Endothelial cell of umbilical vein (primary cell): ENCODE measurements around the gene HAGH. TPM values are rescaled to one million over a fixed set of nuclear protein-coding genes. Genes with fewer than 3 reads are reported as not detected.

ENCODE experiments used
- BruUV-seq: library from RNA; stranded (reverse); fragments of 400-500 nt; replicated peaks from 2 replicates; lab custom pipeline; 2021; lab: Mats Ljungman, UMichigan
- CTCF ChIA-PET: fragments of 300-600, 350-600 bp; sonication (Branson Sonifier 250); formaldehyde crosslinking; loops from one replicate; lab custom pipeline; 2021; ENCODE audit warnings: antibody characterized with exemption, inconsistent platforms; lab: Charles Lee
- POLR2A ChIA-PET: fragments of 300-600, 350-600 bp; sonication (Branson Sonifier 250); formaldehyde crosslinking; loops from one replicate; lab custom pipeline; 2021; ENCODE audit warnings: antibody characterized with exemption, inconsistent platforms; lab: Charles Lee
- DNase-seq: peaks from one replicate; pipeline ENCODE4 v3.0.0-alpha.2; 2011; ENCODE audit warnings: low read depth, low spot score
- FAIRE-seq: peaks from 2 replicates; lab custom pipeline; 2011; peaks lifted over from hg19 to GRCh38; lab: Jason Lieb, UNC
- H2AFZ ChIP-seq: 2 replicates; pipeline ENCODE4 v1.6.0; 2012; ENCODE audit warnings: low read depth, low read length, control low read depth, inconsistent platforms
- H3K27ac ChIP-seq: 2 replicates; pipeline ENCODE4 v1.5.1; 2011; ENCODE audit warnings: low read depth, mild to moderate bottlenecking, control low read depth, low read length, moderate library complexity; ENCODE audit not compliant: insufficient read depth
- H3K27me3 ChIP-seq, 2 experiments: 2 replicates each; pipeline versions ENCODE4 v1.6.0 to v1.6.1; 2011; ENCODE audit warnings: low read length in 2 of 2, mixed read lengths in 1 of 2; ENCODE audit not compliant: control insufficient read depth in 2 of 2, insufficient read depth in 2 of 2
- H3K36me3 ChIP-seq, 2 experiments: 2 replicates in 1 of 2; 3 replicates in 1 of 2; pipeline ENCODE4 v1.5.1; 2011; ENCODE audit warnings: low read length in 2 of 2, mild to moderate bottlenecking in 1 of 2, moderate library complexity in 1 of 2; ENCODE audit not compliant: control insufficient read depth in 2 of 2, insufficient read depth in 2 of 2; ENCODE audit errors: extremely low read depth in 1 of 2
- H3K4me1 ChIP-seq: 3 replicates; pipeline ENCODE4 v1.5.1; 2011; ENCODE audit warnings: mild to moderate bottlenecking, low read length; ENCODE audit not compliant: control insufficient read depth, insufficient read depth; ENCODE audit errors: extremely low read depth
- H3K4me2 ChIP-seq: 2 replicates; pipeline ENCODE4 v1.6.1; 2011; ENCODE audit warnings: low read length, control low read depth, mixed read lengths; ENCODE audit not compliant: insufficient read depth
- H3K4me3 ChIP-seq, 3 experiments: fragments of 200-600 bp in 1 of 3; sonication (generic), shearing (Covaris generic) in 1 of 3; replicated peaks in 1 of 3; 2 replicates each; pipeline ENCODE4 v1.5.1; 2011 to 2016; ENCODE audit warnings: control low read depth in 3 of 3, low read length in 3 of 3, mild to moderate bottlenecking in 2 of 3, inconsistent platforms in 1 of 3, low read depth in 1 of 3, moderate library complexity in 1 of 3; ENCODE audit not compliant: insufficient read depth in 1 of 3
- H3K79me2 ChIP-seq: 2 replicates; pipeline ENCODE4 v1.6.0; 2012; ENCODE audit warnings: low read length, inconsistent platforms; ENCODE audit not compliant: control insufficient read depth, insufficient read depth
- H3K9ac ChIP-seq: replicated peaks from 2 replicates; pipeline ENCODE3; 2011; ENCODE audit warnings: low read length, control low read depth; ENCODE audit not compliant: insufficient read depth; ENCODE audit errors: extremely low read depth
- H3K9me1 ChIP-seq: replicated peaks from 3 replicates; pipeline ENCODE4 v1.6.0; 2011; ENCODE audit warnings: mild to moderate bottlenecking, low read length; ENCODE audit not compliant: control insufficient read depth, insufficient read depth; ENCODE audit errors: extremely low read depth
- H3K9me3 ChIP-seq: replicated peaks from 2 replicates; pipeline ENCODE4 v1.5.1; 2012; ENCODE audit warnings: low read length, inconsistent platforms; ENCODE audit not compliant: control insufficient read depth, insufficient read depth
- H4K20me1 ChIP-seq: replicated peaks from 2 replicates; pipeline ENCODE3; 2011; ENCODE audit warnings: mild to moderate bottlenecking, low read length; ENCODE audit not compliant: control insufficient read depth, insufficient read depth; ENCODE audit errors: extremely low read depth
- CTCF ChIP-seq, 2 donors: IDR thresholded peaks; 1 replicate in 1 of 2; 2 replicates in 1 of 2; pipeline ENCODE4 v1.5.1; 2011; ENCODE audit warnings: low read length in 2 of 2, mild to moderate bottlenecking in 2 of 2, moderate library complexity in 2 of 2, control low read depth in 1 of 2, inconsistent platforms in 1 of 2, low read depth in 1 of 2; ENCODE audit not compliant: insufficient read depth in 1 of 2; ENCODE audit errors: extremely low read depth in 1 of 2
- EZH2 ChIP-seq: IDR thresholded peaks from 2 replicates; pipeline ENCODE4 v1.6.1; 2012; ENCODE audit warnings: borderline replicate concordance, low read depth, mild to moderate bottlenecking, moderate library complexity, low read length, inconsistent platforms; ENCODE audit not compliant: severe bottlenecking
- FOS ChIP-seq: IDR thresholded peaks from 2 replicates; pipeline ENCODE4 v1.6.1; 2011; ENCODE audit warnings: mild to moderate bottlenecking, low read length, moderate library complexity, borderline replicate concordance; ENCODE audit not compliant: insufficient read depth
- GATA2 ChIP-seq: IDR thresholded peaks from 2 replicates; pipeline ENCODE4 v1.7.0; 2011; ENCODE audit warnings: low read depth, mild to moderate bottlenecking, moderate library complexity, mixed read lengths, low read length; ENCODE audit not compliant: insufficient read length, insufficient read depth
- JUN ChIP-seq: IDR thresholded peaks from 2 replicates; pipeline ENCODE4 v1.6.1; 2011; ENCODE audit warnings: borderline replicate concordance, low read depth; ENCODE audit not compliant: insufficient read length, insufficient read depth
- MAX ChIP-seq: IDR thresholded peaks from 2 replicates; pipeline ENCODE4 v1.6.1; 2011; ENCODE audit not compliant: insufficient read depth, insufficient read length
- MYC ChIP-seq: IDR thresholded peaks from one replicate; pipeline ENCODE4 v1.6.1; 2011; ENCODE audit warnings: mild to moderate bottlenecking, low read depth, low read length
- POLR2A ChIP-seq: IDR thresholded peaks from 2 replicates; pipeline ENCODE4 v1.6.1; 2012; ENCODE audit warnings: low read depth, mild to moderate bottlenecking, control low read depth, low read length
- POLR2AphosphoS5 ChIP-seq: IDR thresholded peaks from 2 replicates; pipeline ENCODE4 v1.6.1; 2012; ENCODE audit warnings: low read depth, mild to moderate bottlenecking, control low read depth, low read length, moderate library complexity; ENCODE audit not compliant: insufficient read depth
- dilution Hi-C: fragments of 300-500 bp; cut with MboI; formaldehyde crosslinking; loops from one replicate; pipeline ENCODE4 v1.15.0; 2019; ENCODE audit warnings: low sequenced_read_pairs; ENCODE audit not compliant: extremely low pct_ligation_motif_present
- intact Hi-C: fragments of 100-400 bp; cut with micrococcal nuclease; formaldehyde crosslinking; loops from one replicate; pipeline ENCODE4 v1.10.0; 2022
- polyA plus RNA-seq, 4 experiments: library from polyadenylated mRNA; depleted of rRNA in 3 of 4; stranded (reverse) in 3 of 4; unstranded in 1 of 4; fragments of >200 nt; gene quantifications; 2 replicates each; pipeline versions ENCODE4 v1.2.1 to v1.2.3, GENCODE V29; 2011 to 2012; ENCODE audit warnings: missing spikeins in 1 of 4
- total RNA-seq: library from RNA; stranded (reverse); gene quantifications from 2 replicates; pipeline ENCODE4 v1.2.3, GENCODE V29; 2021

The HAGH gene
- total and polyA plus RNA-seq, 2 donors (not counting 3 experiments of a cell fraction or from before 2014, with no cell fraction given) = 54.3 to 84.2 TPM

- H2AFZ ChIP-seq = no peak overlapping the region
- BruUV-seq = no TSS peak
- H3K36me3 ChIP-seq = peaks cover 0 to 36% of the 10 kb centered on the region in 2 experiments
- H3K27me3 ChIP-seq = no peaks in the 10 kb centered on the region
- intact Hi-C loops (no loop called here), dilution Hi-C loops (no loop called here)
- H3K9ac ChIP-seq = no peak overlapping the region
- H3K4me3 ChIP-seq = no peak overlapping the region
- FAIRE-seq = no peak
- TF ChIP-seq EZH2 (no peak), GATA2 (no peak), POLR2AphosphoS5 (no peak), JUN (no peak), MAX (no peak), FOS (no peak), POLR2A (no peak), MYC (no peak), CTCF (IDR thresholded peaks at IDR 0.05; ENCODE audit: extremely low read depth in 1 of 2, insufficient read depth in 1 of 2, low read depth in 1 of 2, low read length in 2 of 2) (no peak)
- CTCF ChIA-PET = no interaction called here
- H3K4me2 ChIP-seq = no peak overlapping the region
- no peaks in the 10 kb centered on the region for H3K4me1 ChIP-seq
- H3K27ac ChIP-seq = no peak overlapping the region
- H4K20me1 ChIP-seq = no peaks in the 10 kb centered on the region
- H3K9me3 ChIP-seq = no peaks in the 10 kb centered on the region
- H3K9me1 ChIP-seq = no peaks in the 10 kb centered on the region
- no peak for DNase-seq
- no peaks in the 10 kb centered on the region for H3K79me2 ChIP-seq
- POLR2A ChIA-PET = no interaction called here
Measured at GRCh38 chr16:1817276-1817589, 9.4 kb downstream of the HAGH start.
